ENCODE results near the gene SH2D1A.
"Not testable (repeated sequence)": the region's sequence is repeated elsewhere in the genome, so short reads cannot be mapped to it uniquely, and the experiment has no call there.

The SH2D1A gene

GRCh38 chrX:124348885-124349453 lies 2.6 kb downstream of the SH2D1A start:
- H3K4me3 ChIP-seq (ENCODE audit: low read depth, low read length), result no peak overlapping the region

GRCh38 chrX:124354648-124355047 lies 8.3 kb downstream of the SH2D1A start:
- no peak overlapping the region for H3K4me3 ChIP-seq (ENCODE audit: low read depth, low read length)

DNA sequence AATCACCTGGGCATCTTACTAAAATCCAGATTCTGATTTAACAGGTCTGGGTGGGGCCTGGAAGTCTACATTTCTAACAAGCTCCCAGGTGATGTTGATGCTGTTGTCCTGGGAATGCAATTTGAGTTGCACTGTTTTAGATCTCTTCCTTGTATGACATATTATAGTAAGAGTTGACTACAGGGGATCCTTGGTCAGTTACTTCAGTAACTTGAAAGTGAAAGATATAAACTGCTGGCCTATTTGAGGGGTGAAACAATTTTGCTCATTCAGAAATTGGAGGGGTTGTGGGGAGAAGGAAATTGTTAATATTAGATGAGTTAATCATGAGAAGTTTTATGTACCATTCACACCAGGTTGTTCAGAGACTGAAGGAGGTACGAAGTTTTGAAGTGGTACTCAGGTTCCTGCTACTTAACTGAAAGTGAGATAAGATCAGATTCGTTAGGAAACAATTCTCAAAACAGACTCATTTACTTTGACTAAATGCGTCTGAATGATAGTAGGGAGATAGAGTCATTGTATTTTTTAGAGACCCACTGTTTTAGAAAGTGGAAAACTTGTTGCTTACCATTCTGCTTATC lies 12.5 kb downstream of the SH2D1A start:
- H3K4me3 ChIP-seq (ENCODE audit: low read depth, low read length), result no peak overlapping the region

DNA sequence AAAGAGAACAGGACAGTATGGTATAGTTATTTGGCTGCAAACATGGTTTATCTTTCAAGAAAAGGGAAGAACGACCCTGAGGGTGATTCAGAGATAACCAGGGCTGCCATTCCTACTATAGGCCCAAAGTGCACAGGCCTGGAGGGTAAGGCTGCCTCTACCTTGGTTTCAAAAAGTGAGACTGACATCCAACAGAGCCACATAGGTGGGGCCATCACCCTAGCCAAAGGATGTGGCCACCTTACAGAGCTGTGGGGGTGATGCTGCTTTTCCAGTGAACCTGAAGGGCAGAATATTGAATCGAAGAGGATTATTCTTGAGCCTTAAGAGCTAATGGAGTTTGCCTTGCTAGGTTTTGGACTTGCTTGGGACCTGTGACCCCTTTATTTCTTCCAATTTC lies 15.7 kb downstream of the SH2D1A start:
- H3K4me3 ChIP-seq (ENCODE audit: low read depth, low read length), result no peak overlapping the region

DNA sequence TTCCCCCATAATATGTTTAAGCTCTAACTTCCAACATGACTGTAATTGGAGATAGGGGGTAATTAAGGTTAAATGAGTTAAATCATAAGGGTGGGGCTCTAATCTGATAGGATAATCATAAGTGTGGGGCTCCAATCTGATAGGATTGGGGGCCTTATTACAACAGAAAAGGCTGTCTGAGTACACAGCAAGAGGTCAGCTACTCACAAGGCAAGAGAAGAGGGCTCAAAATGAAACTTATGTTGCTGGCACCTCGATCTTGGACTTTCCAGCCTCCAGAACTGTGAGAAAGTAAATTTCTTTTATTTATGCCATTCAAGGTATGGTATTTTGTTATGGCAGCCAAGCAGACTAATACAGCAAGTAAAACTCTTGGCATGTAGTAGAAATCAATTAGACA lies 16.4 kb downstream of the SH2D1A start:
- no peak overlapping the region for H3K4me3 ChIP-seq (ENCODE audit: low read depth, low read length)

GRCh38 chrX:124369722-124370121 lies 23.4 kb downstream of the SH2D1A start:
- no peak overlapping the region for H3K4me3 ChIP-seq (ENCODE audit: low read depth, low read length)

DNA sequence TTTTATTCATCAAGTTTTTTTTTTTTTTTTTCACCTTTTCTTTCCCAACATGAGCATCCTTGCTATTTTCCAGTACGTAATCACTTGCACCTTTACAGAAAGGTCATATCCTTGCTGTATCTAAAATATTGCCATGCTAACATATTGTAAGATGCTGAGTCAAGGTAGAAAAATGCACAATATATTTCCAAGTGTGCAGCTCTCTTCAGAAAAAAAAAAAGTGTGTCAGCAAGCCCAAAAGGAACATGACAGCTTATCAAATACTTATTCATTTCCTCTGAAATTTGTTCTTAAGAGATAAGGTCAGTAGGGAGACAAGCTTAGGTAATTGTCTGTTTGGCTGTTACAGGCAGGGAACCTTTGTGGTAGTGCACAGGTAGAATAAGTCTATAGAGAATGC lies 27.0 kb downstream of the SH2D1A start:
- H3K4me3 ChIP-seq (ENCODE audit: low read depth, low read length), result no peak overlapping the region

- no peak overlapping the region for H3K4me3 ChIP-seq (ENCODE audit: low read depth, low read length)
Measured at GRCh38 chrX:124378643-124379042, 32.3 kb downstream of the SH2D1A start.

DNA sequence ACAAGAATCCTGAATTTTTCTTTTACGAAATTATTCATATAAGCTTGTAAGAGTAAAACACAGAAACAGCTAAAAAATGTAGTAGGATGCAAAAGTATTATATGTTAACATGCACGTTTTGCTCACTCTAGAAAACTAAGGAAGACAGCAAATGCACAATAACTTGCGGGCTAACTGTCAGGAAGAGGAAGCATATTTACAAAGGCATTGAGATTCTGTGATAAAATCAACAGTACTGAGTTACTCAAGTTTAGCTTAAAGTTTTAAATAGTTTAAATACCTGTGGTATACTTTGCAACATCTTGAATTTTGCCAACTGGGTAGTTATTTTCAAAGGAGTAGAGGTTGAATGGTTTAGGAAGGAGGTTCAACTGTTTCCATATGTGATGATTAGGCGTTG lies 37.0 kb downstream of the SH2D1A start:
- H3K4me3 ChIP-seq (ENCODE audit: low read depth, low read length), result no peak overlapping the region

- no peak overlapping the region for H3K4me3 ChIP-seq (ENCODE audit: low read depth, low read length)
Measured at GRCh38 chrX:124386401-124386800, 40.0 kb downstream of the SH2D1A start.

GRCh38 chrX:124388562-124388961 lies 42.2 kb downstream of the SH2D1A start:
- no peak overlapping the region for H3K4me3 ChIP-seq (ENCODE audit: low read depth, low read length)

- H3K4me3 ChIP-seq (ENCODE audit: low read depth, low read length), result no peak overlapping the region
Measured at GRCh38 chrX:124392794-124393193, 46.4 kb downstream of the SH2D1A start.

GRCh38 chrX:124393238-124393637 lies 46.9 kb downstream of the SH2D1A start:
- no peak overlapping the region for H3K4me3 ChIP-seq (ENCODE audit: low read depth, low read length)

DNA sequence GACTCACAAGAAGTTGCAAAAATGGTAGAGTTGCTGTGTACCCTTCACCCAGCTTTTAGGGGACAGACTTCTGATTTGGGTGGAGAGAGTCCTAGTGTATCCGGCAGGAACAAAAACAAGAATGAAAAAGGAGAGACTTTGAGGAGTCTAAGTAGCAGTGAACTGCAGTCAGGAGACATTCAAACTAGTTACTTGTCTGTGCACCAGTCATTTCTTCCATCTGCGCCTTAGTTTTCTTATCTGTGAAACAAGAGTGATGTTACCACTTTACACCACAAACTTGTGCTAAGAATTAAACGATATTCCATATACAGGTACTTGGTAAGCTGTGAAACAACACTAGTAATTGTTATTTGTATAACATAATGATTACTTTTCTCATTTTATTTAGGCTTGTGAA lies 47.3 kb downstream of the SH2D1A start:
- no peak overlapping the region for H3K4me3 ChIP-seq (ENCODE audit: low read depth, low read length)

GRCh38 chrX:124395145-124395880 lies 49.0 kb downstream of the SH2D1A start:
- H3K4me3 ChIP-seq (ENCODE audit: low read depth, low read length), result no peak overlapping the region

DNA sequence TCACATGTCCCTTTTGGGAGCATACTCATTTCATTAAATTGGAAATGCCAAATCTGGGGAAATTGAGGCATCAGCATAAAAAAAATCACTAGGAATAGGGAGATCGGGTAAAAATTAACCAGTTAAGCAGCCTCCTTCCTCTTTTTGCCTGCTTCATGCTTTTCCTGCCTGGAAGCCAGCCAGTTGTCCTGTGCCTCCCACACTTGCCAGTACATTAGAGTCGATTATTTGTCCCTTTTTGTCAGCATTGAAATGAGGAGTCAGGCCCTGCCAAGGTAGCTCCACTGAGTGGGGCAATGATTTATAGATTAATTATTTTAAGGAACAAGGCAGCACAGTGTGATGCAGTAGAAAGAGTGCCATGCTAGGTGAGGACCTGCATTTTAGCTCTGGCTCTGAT lies 55.3 kb downstream of the SH2D1A start:
- no peak overlapping the region for H3K4me3 ChIP-seq (ENCODE audit: low read depth, low read length)

DNA sequence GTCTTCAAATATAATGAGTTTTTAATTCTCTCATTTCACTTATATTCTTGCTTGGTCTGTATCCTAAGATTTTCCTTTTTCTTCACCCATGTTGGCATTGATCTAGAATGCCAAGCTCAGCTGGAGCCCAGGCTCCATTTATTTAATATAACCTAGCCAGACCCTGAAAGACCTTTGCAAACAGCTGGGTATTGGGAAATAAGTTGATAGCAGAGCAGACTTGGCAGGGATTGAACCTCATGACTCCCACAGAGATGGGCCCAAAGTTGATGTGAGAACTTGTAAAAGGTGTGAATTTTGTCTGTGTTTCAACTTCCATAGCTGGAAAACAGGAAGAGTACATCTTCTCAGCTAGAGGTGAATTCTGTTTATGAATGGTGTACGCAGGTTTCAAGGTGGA lies 59.5 kb downstream of the SH2D1A start:
- H3K4me3 ChIP-seq (ENCODE audit: low read depth, low read length), result no peak overlapping the region

DNA sequence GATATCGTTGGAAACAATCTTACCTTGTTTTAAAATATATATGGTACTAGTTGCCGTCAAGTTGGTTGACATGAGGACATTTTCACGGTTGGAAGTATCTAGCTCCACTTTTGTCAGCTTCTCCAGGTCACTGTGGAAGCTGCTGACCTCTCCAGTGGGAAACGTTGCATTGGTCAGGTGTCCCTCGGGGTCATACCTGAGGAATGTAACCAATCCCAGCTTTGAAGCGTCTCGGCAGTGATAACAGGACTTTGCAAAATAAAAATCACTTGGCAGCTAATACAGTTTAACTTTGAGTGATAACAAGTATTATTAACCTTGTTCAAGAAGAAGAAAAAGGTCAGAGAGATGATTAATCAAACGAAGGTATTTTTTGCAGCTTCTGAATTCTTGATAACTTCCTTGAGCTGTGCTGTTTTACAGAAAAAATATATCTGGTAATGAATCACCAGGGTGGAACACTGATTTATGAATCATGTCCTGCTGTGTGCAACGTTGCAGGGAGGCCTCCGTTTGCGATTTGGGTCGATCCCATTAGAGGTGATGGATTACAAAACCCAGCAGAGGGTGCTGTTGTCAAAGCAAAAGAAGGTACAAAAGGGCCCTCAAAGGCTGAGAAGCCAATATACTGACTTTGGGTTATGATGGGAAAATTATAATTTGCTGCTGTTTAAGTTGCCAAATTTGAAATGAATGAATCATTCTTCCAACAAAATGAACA lies 60.1 kb downstream of the SH2D1A start:
- no peak overlapping the region for H3K4me3 ChIP-seq (ENCODE audit: low read depth, low read length)

DNA sequence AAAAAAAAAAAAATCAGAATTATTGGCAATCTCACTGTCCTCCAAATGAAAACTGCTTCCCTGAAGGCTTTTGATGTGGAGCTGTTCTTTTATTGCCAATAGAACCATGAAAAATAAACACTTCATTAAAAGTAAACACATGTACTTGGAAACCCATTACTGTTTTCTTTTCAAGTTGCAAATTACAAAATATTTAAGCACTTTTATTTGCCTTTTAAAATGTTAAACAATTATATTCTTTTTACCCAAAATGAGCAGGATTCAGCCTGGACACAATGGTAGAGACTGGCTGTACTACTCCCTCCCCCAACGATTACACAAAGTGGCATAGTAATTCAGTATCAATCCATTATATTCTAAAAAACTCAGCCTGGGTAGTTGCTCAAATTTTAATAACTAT lies 60.9 kb downstream of the SH2D1A start:
- no peak overlapping the region for H3K4me3 ChIP-seq (ENCODE audit: low read depth, low read length)

GRCh38 chrX:124408380-124408779 lies 62.0 kb downstream of the SH2D1A start:
- H3K4me3 ChIP-seq (ENCODE audit: low read depth, low read length), result not testable (repeated sequence)

GRCh38 chrX:124413244-124413643 lies 66.9 kb downstream of the SH2D1A start:
- H3K4me3 ChIP-seq (ENCODE audit: low read depth, low read length), result no peak overlapping the region

DNA sequence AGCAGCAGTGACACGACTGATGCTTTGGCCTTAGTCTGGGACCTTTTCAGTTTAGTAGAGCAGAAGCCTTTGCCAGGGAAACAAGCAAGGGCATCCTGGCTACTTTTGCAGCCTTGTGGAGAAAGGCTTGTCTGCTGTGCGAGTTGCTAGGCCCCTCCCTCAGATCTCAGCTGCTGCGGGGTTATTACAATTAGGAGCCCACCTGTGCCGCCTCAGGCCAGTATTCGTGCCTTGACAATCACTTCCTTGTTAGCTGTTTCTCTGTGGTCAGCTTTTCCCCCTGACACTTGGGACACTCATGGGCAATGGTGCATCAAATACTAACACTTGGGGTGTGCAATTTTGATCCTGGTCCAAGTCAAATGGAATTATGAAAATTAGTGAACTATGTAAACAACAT lies 67.9 kb downstream of the SH2D1A start:
- no peak overlapping the region for H3K4me3 ChIP-seq (ENCODE audit: low read depth, low read length)
